Measurements from ENCODE around the gene NOS3. TPM values are rescaled to one million over a fixed set of nuclear protein-coding genes. Genes with fewer than 3 reads are reported as not detected.
A peak's percentile ranks its signal among the peaks of the same experiment; 100 is the strongest.
"Not testable (repeated sequence)": the region's sequence is repeated elsewhere in the genome, so short reads cannot be mapped to it uniquely, and the experiment has no call there.

NOS3 gene
- total RNA-seq, 1 donor from 2014 or later: 0.86 TPM

- Mint-ChIP-seq H3K27me3 (ENCODE audit: unreplicated experiment) (peaks cover 26% of the 10 kb centered on the region), H3K27ac (ENCODE audit: unreplicated experiment) (peak overlapping the region; percentile 98), H3K4me1 (ENCODE audit: low read depth, unreplicated experiment) (peaks cover 43% of the 10 kb centered on the region), H3K36me3 (ENCODE audit: unreplicated experiment) (no peaks in the 10 kb centered on the region), H3K9me3 (ENCODE audit: unreplicated experiment) (peaks cover 28% of the 10 kb centered on the region), H3K4me3 (ENCODE audit: unreplicated experiment) (peak overlapping the region; percentile 75)
- peak; percentile 75 for DNase-seq
- TF ChIP-seq, protein P1, sequence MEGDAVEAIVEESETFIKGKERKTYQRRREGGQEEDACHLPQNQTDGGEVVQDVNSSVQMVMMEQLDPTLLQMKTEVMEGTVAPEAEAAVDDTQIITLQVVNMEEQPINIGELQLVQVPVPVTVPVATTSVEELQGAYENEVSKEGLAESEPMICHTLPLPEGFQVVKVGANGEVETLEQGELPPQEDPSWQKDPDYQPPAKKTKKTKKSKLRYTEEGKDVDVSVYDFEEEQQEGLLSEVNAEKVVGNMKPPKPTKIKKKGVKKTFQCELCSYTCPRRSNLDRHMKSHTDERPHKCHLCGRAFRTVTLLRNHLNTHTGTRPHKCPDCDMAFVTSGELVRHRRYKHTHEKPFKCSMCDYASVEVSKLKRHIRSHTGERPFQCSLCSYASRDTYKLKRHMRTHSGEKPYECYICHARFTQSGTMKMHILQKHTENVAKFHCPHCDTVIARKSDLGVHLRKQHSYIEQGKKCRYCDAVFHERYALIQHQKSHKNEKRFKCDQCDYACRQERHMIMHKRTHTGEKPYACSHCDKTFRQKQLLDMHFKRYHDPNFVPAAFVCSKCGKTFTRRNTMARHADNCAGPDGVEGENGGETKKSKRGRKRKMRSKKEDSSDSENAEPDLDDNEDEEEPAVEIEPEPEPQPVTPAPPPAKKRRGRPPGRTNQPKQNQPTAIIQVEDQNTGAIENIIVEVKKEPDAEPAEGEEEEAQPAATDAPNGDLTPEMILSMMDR (IDR thresholded peaks at IDR 0.05; ENCODE audit: partially characterized antibody, unreplicated experiment): no peak
Observed at GRCh38 chr7:151020231-151020630, 29.4 kb downstream of the NOS3 start.

DNA sequence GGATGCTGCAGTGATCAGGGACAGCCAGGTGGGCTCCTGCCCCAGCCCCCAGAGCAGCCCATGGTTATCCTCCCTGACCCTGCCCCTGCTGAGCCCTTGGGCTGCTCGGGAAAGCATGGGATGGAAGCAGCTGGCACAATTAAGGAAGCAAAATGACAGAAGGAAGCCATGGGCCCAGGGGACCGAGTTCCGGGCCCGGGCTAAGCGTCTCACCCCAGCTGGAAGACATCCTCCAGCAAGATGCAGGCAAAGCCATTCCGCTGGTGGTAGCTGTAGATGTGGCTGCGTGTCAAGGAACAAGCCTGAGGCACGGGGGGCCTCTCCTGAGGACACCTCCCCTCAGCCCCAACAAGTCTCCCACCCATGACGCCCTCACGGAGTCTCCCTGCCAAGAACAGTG lies 32.4 kb downstream of the NOS3 start:
- no peaks in the 10 kb centered on the region for H3K36me3 Mint-ChIP-seq (ENCODE audit: unreplicated experiment)
- TF ChIP-seq, protein P1 (IDR thresholded peaks at IDR 0.05; ENCODE audit: partially characterized antibody, unreplicated experiment): no peak
- H3K27ac Mint-ChIP-seq (ENCODE audit: unreplicated experiment): peak overlapping the region; percentile 56
- peak; percentile 75 for DNase-seq
- peak overlapping the region; percentile 72 for H3K4me3 Mint-ChIP-seq (ENCODE audit: unreplicated experiment)
- peaks cover 31% of the 10 kb centered on the region for H3K9me3 Mint-ChIP-seq (ENCODE audit: unreplicated experiment)
- peaks cover 25% of the 10 kb centered on the region for H3K27me3 Mint-ChIP-seq (ENCODE audit: unreplicated experiment)
- H3K4me1 Mint-ChIP-seq (ENCODE audit: low read depth, unreplicated experiment): peaks cover 42% of the 10 kb centered on the region

- Mint-ChIP-seq H3K27ac (ENCODE audit: unreplicated experiment) (peak within 1 kb of the TSS; percentile 60), H3K36me3 (ENCODE audit: unreplicated experiment) (no peaks in the 10 kb centered on the region), H3K4me1 (ENCODE audit: low read depth, unreplicated experiment) (peaks cover 42% of the 10 kb centered on the region), H3K27me3 (ENCODE audit: unreplicated experiment) (peaks cover 23% of the 10 kb centered on the region), H3K4me3 (ENCODE audit: unreplicated experiment) (peak within 1 kb of the TSS; percentile 72), H3K9me3 (ENCODE audit: unreplicated experiment) (peaks cover 27% of the 10 kb centered on the region)
- DNase-seq: no peak
- TF ChIP-seq, protein P1 (IDR thresholded peaks at IDR 0.05; ENCODE audit: partially characterized antibody, unreplicated experiment): no peak
Observed at GRCh38 chr7:151024435-151025056, 33.7 kb downstream of the NOS3 start, which contains the start of gene ATG9B. ATG9B (minus strand) TSS chr7:151024494; CDS start chr7:151024423, 71 bp downstream.

DNA sequence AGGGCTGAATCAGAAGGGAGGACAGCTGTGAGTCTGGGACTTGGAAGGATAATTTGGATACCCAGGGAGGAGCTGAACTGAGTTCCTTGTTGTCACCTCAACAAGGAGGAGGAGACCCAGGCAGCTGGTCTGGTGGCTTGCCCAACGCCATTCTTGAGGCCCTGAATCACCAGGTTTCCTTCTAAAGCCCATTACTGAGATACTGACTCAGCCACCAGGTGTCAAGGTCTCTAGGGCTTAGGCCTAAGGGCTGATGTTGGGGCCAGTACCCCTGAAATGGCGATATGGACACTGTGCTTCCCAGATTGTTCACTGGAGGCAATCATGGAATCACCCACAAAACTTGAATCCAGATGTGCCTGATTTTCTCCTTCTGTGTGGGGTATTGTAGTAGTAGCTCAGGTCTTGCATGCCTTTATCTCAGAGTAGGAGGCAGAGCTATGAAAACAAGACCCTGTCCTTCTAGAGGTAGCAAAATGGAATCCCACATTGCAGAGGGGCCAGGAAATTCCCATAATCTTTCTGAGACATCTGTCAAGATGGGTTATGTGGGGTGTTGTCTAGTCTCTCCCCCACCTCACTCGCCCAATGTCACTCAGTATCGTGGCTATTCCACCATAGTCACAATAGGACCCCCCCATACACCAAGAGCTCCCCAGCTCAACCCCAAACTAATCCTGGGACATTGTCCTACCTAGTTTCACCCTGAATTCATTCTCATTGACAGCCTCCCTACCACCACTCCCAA lies 35.3 kb downstream of the NOS3 start:
- TF ChIP-seq, protein P1 (IDR thresholded peaks at IDR 0.05; ENCODE audit: partially characterized antibody, unreplicated experiment): no peak
- peaks cover 29% of the 10 kb centered on the region for H3K4me1 Mint-ChIP-seq (ENCODE audit: low read depth, unreplicated experiment)
- H3K36me3 Mint-ChIP-seq (ENCODE audit: unreplicated experiment): no peaks in the 10 kb centered on the region
- peak overlapping the region; percentile 14 for H3K27ac Mint-ChIP-seq (ENCODE audit: unreplicated experiment)
- peak overlapping the region; percentile 11 for H3K4me3 Mint-ChIP-seq (ENCODE audit: unreplicated experiment)
- peaks cover 14% of the 10 kb centered on the region for H3K27me3 Mint-ChIP-seq (ENCODE audit: unreplicated experiment)
- H3K9me3 Mint-ChIP-seq (ENCODE audit: unreplicated experiment): peaks cover 18% of the 10 kb centered on the region
- DNase-seq: no peak

DNA sequence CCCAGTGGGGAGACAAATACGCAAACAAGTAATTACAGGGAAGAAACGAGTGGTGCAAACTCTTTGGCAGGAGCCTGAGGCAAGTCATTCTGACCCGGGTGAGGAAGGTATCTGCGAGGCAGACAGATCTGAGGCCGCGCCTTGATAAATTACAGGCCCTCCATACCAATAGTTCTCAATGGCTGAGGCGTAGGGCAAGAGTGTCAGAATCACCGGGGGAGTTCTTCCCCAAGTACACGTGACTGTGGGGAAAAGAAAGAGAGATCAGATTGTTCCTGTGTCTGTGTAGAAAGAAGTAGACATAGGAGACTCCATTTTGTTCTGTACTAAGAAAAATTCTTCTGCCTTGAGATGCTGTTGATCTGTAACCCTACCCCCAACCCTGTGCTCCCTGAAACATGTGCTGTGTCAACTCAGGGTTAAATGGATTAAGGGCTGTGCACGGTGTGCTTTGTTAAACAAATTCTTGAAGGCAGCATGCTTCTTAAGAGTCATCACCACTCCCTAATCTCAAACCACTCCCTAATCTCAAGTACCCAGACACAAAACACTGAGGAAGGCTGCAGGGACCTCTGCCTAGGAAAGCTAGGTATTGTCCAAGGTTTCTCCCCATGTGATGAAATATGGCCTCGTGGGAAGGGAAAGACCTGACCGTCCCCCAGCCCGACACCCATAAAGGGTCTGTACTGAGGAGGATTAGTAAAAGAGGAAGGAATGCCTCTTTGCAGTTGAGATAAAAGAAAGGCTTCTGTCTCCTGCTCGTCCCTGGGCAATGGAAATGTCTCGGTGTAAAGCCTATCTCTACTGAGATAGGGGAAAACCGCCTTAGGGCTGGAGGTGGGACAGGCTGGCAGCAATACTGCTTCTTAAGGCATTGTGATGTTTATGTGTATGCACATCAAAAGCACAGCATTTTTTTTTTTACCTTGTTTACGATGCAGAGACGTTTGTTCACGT lies 36.2 kb downstream of the NOS3 start:
- peak overlapping the region; percentile 97 for H3K27ac Mint-ChIP-seq (ENCODE audit: unreplicated experiment)
- DNase-seq; H3K36me3 Mint-ChIP-seq (ENCODE audit: unreplicated experiment): not testable (repeated sequence)
- H3K27me3 Mint-ChIP-seq (ENCODE audit: unreplicated experiment): peaks cover 20% of the 10 kb centered on the region
- H3K4me1 Mint-ChIP-seq (ENCODE audit: low read depth, unreplicated experiment): peaks cover 27% of the 10 kb centered on the region
- H3K4me3 Mint-ChIP-seq (ENCODE audit: unreplicated experiment): peak overlapping the region; percentile 93
- peaks cover 20% of the 10 kb centered on the region for H3K9me3 Mint-ChIP-seq (ENCODE audit: unreplicated experiment)

DNA sequence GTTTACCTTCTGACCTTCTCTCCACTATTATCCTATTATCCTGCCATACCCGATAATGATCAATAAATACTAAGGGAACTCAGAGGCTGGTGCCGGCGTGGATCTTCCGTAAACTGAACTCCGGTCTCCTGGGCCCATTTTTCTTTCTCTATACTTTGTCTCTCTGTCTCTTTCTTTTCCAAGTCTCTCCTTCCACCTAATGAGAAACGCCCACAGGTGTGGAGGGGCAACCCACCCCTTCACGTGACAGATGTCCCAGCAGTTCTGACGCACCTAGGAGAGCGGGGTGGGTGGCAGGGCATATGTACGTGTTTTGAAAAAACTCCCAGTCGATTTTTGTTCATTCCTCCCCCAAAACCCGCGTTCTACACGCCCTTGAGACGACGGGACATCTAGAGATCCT lies 36.9 kb downstream of the NOS3 start:
- H3K27me3 Mint-ChIP-seq (ENCODE audit: unreplicated experiment): peaks cover 20% of the 10 kb centered on the region
- H3K27ac Mint-ChIP-seq (ENCODE audit: unreplicated experiment): peak overlapping the region; percentile 97
- H3K4me3 Mint-ChIP-seq (ENCODE audit: unreplicated experiment): peak overlapping the region; percentile 93
- H3K4me1 Mint-ChIP-seq (ENCODE audit: low read depth, unreplicated experiment): peaks cover 26% of the 10 kb centered on the region
- DNase-seq; H3K36me3 Mint-ChIP-seq (ENCODE audit: unreplicated experiment): not testable (repeated sequence)
- H3K9me3 Mint-ChIP-seq (ENCODE audit: unreplicated experiment): peaks cover 19% of the 10 kb centered on the region

All from glutamatergic neuron (in vitro differentiated cells).